ENCODE data around the gene BCR. TPM values are rescaled to one million over a fixed set of nuclear protein-coding genes. Genes with fewer than 3 reads are reported as not detected.
A peak's percentile ranks its signal among the peaks of the same experiment; 100 is the strongest.

The BCR gene
- total RNA-seq, 2 donors from 2014 or later, result 27.0 to 41.3 TPM

DNA sequence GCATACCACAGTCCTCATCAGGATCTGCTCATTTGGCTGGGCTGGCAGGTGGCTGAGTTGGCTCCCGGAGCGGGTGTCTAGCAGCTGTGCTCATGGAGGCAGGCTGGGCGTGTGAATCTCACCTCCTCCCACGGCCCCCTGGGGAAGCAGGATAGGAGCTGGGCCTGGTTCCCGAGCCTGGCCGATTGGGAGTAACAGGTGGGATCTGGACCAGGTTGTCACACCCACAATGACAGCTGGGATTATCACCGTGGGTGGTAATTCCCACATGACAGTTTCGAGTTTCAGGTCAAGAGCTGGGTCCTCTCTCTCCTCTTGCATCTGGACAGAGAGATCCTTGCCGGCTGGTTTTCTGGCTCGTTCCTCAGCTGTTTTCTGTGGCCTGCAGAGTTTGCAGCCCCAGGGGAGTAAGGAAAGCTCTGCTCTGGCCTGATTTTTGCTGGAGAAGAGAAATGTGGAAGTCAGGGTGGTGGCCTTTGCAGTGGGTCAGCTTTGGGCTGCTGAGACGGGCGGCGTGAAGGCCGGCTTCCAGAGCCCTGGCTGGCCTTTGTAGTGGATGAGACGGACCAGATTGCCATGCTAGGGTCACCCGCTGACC is 57.0 kb downstream of the BCR start:
- Histone ChIP-seq H3K9me3 (no peaks in the 10 kb centered on the region), H3K27ac (peak overlapping the region; percentile 1 to 57), H3K4me1 (peaks cover 0 to 57% of the 10 kb centered on the region in 2 donors), H3K4me3 (no peak overlapping the region), H3K27me3 (no peaks in the 10 kb centered on the region), H3K36me3 (no peaks in the 10 kb centered on the region)
- TF ChIP-seq, protein P1, sequence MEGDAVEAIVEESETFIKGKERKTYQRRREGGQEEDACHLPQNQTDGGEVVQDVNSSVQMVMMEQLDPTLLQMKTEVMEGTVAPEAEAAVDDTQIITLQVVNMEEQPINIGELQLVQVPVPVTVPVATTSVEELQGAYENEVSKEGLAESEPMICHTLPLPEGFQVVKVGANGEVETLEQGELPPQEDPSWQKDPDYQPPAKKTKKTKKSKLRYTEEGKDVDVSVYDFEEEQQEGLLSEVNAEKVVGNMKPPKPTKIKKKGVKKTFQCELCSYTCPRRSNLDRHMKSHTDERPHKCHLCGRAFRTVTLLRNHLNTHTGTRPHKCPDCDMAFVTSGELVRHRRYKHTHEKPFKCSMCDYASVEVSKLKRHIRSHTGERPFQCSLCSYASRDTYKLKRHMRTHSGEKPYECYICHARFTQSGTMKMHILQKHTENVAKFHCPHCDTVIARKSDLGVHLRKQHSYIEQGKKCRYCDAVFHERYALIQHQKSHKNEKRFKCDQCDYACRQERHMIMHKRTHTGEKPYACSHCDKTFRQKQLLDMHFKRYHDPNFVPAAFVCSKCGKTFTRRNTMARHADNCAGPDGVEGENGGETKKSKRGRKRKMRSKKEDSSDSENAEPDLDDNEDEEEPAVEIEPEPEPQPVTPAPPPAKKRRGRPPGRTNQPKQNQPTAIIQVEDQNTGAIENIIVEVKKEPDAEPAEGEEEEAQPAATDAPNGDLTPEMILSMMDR (IDR thresholded peaks at IDR 0.05), result no peak
- no peak for DNase-seq (ENCODE audit: low spot score)

DNA sequence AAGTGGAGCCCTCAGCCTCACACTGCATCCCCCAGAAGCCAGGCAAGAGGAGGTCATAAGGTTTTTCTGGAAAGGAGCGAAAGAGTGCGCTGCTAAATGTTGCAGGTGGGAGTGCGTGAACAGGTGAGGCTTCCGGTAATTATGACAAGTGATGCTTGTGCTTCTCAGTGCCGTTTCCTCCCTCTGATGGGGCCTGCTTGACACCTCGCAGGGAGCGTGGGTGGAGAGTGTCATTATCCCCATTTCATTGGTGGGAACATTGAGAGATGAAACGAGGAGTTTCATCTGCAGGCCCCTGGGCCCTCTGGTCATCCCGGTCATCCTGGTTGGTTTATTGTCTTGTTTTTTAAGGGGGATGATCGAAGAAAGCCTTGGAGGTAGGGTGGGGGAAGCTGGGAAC is 57.5 kb downstream of the BCR start:
- H3K9me3 ChIP-seq, result no peaks in the 10 kb centered on the region
- DNase-seq (ENCODE audit: low spot score), result no peak
- H3K27ac ChIP-seq, result peak overlapping the region in 1 of 2 donors; percentile 57
- peaks cover 0 to 52% of the 10 kb centered on the region in 2 donors for H3K4me1 ChIP-seq
- no peaks in the 10 kb centered on the region for H3K36me3 ChIP-seq
- no peaks in the 10 kb centered on the region for H3K27me3 ChIP-seq
- TF ChIP-seq, protein P1 (IDR thresholded peaks at IDR 0.05), result no peak
- H3K4me3 ChIP-seq, result no peak overlapping the region

DNA sequence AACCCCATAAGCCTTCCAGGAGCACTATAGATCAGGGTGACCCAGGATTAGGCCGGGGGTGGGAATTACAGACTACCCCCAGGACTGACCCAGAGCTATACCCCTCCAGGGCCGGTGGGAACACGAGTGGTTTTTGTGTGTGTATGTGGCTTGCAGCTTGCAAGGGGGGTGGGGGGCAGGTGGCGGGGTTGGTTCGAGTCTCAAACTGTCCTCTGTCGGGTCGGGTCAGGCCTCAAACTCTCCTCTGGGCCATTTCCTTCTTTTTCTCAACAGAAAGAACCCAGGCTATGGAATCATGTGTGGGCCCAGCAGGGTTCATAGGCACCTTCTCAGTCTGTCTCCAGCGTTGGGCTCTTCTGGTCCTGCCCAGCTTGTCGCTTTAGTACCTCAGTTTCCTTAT is 58.4 kb downstream of the BCR start:
- Histone ChIP-seq H3K4me3 (no peak overlapping the region), H3K27ac (no peak overlapping the region), H3K27me3 (no peaks in the 10 kb centered on the region), H3K4me1 (peaks cover 0 to 43% of the 10 kb centered on the region in 2 donors), H3K9me3 (no peaks in the 10 kb centered on the region), H3K36me3 (no peaks in the 10 kb centered on the region)
- TF ChIP-seq, protein P1 (IDR thresholded peaks at IDR 0.05), result no peak
- DNase-seq (ENCODE audit: low spot score), result no peak

DNA sequence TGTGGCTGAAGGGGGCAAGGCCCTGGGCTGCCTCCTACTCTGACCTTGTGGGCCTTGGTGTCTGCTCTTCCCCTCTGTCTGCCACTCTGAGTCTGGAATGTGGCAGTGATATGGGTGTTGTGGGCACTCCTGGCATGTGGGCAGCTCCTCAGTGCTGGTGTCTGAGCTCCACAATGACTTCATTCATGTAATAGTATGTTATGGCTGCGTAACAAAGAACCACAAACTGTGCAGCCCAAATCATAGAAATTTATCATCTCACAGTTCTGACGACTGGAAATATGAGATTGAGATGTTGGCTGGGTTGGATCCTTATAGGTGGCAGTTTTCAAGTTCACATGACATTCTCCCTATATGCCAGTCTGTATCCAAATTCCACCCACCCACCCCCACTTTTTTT is 59.1 kb downstream of the BCR start:
- TF ChIP-seq, protein P1 (IDR thresholded peaks at IDR 0.05), result no peak

DNA sequence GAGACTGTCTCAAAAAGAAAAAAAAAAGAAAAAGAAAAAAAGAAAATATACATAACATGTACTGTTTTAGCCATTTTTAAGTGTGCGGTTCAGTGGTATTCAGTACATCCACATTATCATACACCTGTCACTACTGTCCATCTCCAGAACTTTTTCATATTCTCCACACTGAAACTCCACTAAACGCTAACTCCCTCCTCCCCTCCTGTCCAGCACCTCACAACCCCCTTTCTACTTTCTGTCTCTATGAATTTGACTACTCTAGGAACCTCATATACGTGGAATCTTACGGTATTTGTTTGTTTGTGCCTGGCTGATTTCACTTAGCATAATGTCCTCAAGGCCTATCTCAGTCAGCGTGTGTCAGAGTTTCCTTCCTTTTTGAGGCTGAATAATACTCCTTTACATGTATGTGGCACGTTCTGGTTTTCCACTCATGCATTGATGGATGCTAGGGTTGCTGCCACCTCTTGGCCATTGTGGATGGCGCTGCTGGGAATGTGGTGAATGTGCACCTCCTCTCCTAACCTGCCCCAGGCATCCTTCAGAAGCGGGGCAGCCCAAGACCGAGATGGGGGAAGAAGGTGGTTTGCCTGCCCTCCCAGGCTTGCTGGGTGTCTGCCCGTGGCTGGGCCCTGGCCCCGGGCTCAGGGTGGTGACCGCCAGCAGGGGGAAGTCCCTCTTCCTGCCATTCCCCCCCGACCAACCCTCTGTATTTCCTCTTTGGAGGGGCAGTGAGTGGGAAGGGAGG is 60.5 kb downstream of the BCR start:
- Histone ChIP-seq H3K4me3 (no peak overlapping the region), H3K27ac (no peak overlapping the region), H3K4me1 (peaks cover 0 to 29% of the 10 kb centered on the region in 2 donors), H3K9me3 (no peaks in the 10 kb centered on the region), H3K27me3 (no peaks in the 10 kb centered on the region), H3K36me3 (no peaks in the 10 kb centered on the region)
- DNase-seq (ENCODE audit: low spot score), result no peak
- TF ChIP-seq, protein P1 (IDR thresholded peaks at IDR 0.05), result no peak

More for the DNA sequence above, 59.1 kb downstream of the BCR start:
- Histone ChIP-seq H3K36me3 (no peaks in the 10 kb centered on the region), H3K9me3 (no peaks in the 10 kb centered on the region), H3K4me1 (peaks cover 0 to 36% of the 10 kb centered on the region in 2 donors), H3K27me3 (no peaks in the 10 kb centered on the region), H3K4me3 (no peak overlapping the region), H3K27ac (no peak overlapping the region)
- no peak for DNase-seq (ENCODE audit: low spot score)

Data from right atrium auricular region (tissue), 2 donors.